IPS-NIHi7 (cell line): Measurements from ENCODE around the gene KRTAP10-11.
"Not testable (repeated sequence)": the region's sequence is repeated elsewhere in the genome, so short reads cannot be mapped to it uniquely, and the experiment has no call there.

Experiments used
- DNase-seq: peaks from one replicate; pipeline ENCODE4 v3.0.0; 2012; ENCODE audit warnings: mixed read lengths; ENCODE audit errors: extremely low spot score

The KRTAP10-11 gene

GRCh38 chr21:44639331-44639655 lies 6.9 kb upstream of the KRTAP10-11 start:
- no peak for DNase-seq

- no peak for DNase-seq
Observed at GRCh38 chr21:44640761-44641160, 5.5 kb upstream of the KRTAP10-11 start.

- DNase-seq = no peak
Observed at GRCh38 chr21:44643741-44644310, 2.4 kb upstream of the KRTAP10-11 start.

- no peak for DNase-seq
Observed at GRCh38 chr21:44644878-44645277, 1.3 kb upstream of the KRTAP10-11 start.

- DNase-seq = no peak
Observed at GRCh38 chr21:44647222-44647552, 973 bp downstream of the KRTAP10-11 start.

- no peak for DNase-seq
Observed at GRCh38 chr21:44648557-44649311, 2.5 kb downstream of the KRTAP10-11 start.

- no peak for DNase-seq
Observed at GRCh38 chr21:44649521-44650100, 3.4 kb downstream of the KRTAP10-11 start.

- no peak for DNase-seq
Observed at GRCh38 chr21:44650265-44650972, 4.2 kb downstream of the KRTAP10-11 start.

GRCh38 chr21:44650973-44651675 lies 4.9 kb downstream of the KRTAP10-11 start:
- no peak for DNase-seq

- no peak for DNase-seq
Observed at GRCh38 chr21:44653123-44653522, 6.9 kb downstream of the KRTAP10-11 start.

GRCh38 chr21:44653656-44654575 lies 7.7 kb downstream of the KRTAP10-11 start:
- no peak for DNase-seq

- DNase-seq = no peak
Observed at GRCh38 chr21:44654576-44655175, 8.5 kb downstream of the KRTAP10-11 start, which contains the start of gene KRTAP12-4. TSS of gene KRTAP12-4 (minus strand) at chr21:44654659. CDS start at chr21:44654614, 45 bp downstream.

GRCh38 chr21:44656868-44657267 lies 10.7 kb downstream of the KRTAP10-11 start:
- DNase-seq = no peak

GRCh38 chr21:44657635-44658540 lies 11.7 kb downstream of the KRTAP10-11 start, which contains the start of gene KRTAP12-3:
TSS of gene KRTAP12-3 (plus strand) at chr21:44657932. CDS start at chr21:44657980, 48 bp downstream.
- DNase-seq = no peak

GRCh38 chr21:44658541-44658910 lies 12.3 kb downstream of the KRTAP10-11 start:
- no peak for DNase-seq

- DNase-seq = no peak
Observed at GRCh38 chr21:44658913-44659595, 12.8 kb downstream of the KRTAP10-11 start.

GRCh38 chr21:44661567-44661966 lies 15.4 kb downstream of the KRTAP10-11 start:
- DNase-seq = not testable (repeated sequence)

GRCh38 chr21:44664691-44665090 lies 18.5 kb downstream of the KRTAP10-11 start:
- DNase-seq = no peak
